Effector CD4-positive, alpha-beta T cell (primary cell): ENCODE measurements around the gene FNDC11.

Source experiments
- DNase-seq: peaks from one replicate; pipeline ENCODE4 v3.0.0-alpha.2; 2020

Gene FNDC11

GRCh38 chr20:63540417-63541186 lies 13.4 kb upstream of the FNDC11 start:
- no peak for DNase-seq

- DNase-seq = no peak
Observed at GRCh38 chr20:63541371-63541770, 12.6 kb upstream of the FNDC11 start.

- no peak for DNase-seq
Observed at GRCh38 chr20:63542031-63542559, 11.9 kb upstream of the FNDC11 start.

GRCh38 chr20:63542696-63543095 lies 11.3 kb upstream of the FNDC11 start:
- no peak for DNase-seq

- DNase-seq = no peak
Observed at GRCh38 chr20:63543131-63543530, 10.8 kb upstream of the FNDC11 start.

- DNase-seq = no peak
Observed at GRCh38 chr20:63543733-63544132, 10.2 kb upstream of the FNDC11 start.

GRCh38 chr20:63544241-63544957 lies 9.6 kb upstream of the FNDC11 start:
- DNase-seq = no peak

GRCh38 chr20:63544958-63545516 lies 8.9 kb upstream of the FNDC11 start:
- no peak for DNase-seq

- no peak for DNase-seq
Observed at GRCh38 chr20:63545814-63546213, 8.1 kb upstream of the FNDC11 start.

- no peak for DNase-seq
Observed at GRCh38 chr20:63546256-63546955, 7.6 kb upstream of the FNDC11 start.

GRCh38 chr20:63546956-63547724 lies 6.8 kb upstream of the FNDC11 start:
- DNase-seq = no peak

GRCh38 chr20:63547725-63548480 lies 6.1 kb upstream of the FNDC11 start, which contains the start of gene SRMS:
Gene SRMS, minus strand, starts transcription at chr20:63547749. Its CDS starts 286 bp downstream, at chr20:63547463.
- no peak for DNase-seq

GRCh38 chr20:63548542-63548941 lies 5.4 kb upstream of the FNDC11 start:
- DNase-seq = no peak

GRCh38 chr20:63549019-63549418 lies 4.9 kb upstream of the FNDC11 start:
- DNase-seq = no peak

GRCh38 chr20:63549679-63550282 lies 4.2 kb upstream of the FNDC11 start:
- no peak for DNase-seq

GRCh38 chr20:63551068-63551467 lies 2.9 kb upstream of the FNDC11 start:
- no peak for DNase-seq

GRCh38 chr20:63552481-63553249 lies 1.3 kb upstream of the FNDC11 start:
- DNase-seq = peak; percentile 40

- DNase-seq = peak; percentile 91
Observed at GRCh38 chr20:63553251-63553932, 567 bp upstream of the FNDC11 start.
